GM20431 (cell line): ENCODE measurements around the gene MACROD2.

ENCODE experiments used
- in situ Hi-C: fragments of 300-500 bp; cut with MseI, MboI; formaldehyde crosslinking; loops from one replicate; pipeline ENCODE4 v1.15.0; 2020; ENCODE audit warnings: low sequenced_read_pairs; ENCODE audit not compliant: unreplicated experiment

Gene MACROD2

DNA sequence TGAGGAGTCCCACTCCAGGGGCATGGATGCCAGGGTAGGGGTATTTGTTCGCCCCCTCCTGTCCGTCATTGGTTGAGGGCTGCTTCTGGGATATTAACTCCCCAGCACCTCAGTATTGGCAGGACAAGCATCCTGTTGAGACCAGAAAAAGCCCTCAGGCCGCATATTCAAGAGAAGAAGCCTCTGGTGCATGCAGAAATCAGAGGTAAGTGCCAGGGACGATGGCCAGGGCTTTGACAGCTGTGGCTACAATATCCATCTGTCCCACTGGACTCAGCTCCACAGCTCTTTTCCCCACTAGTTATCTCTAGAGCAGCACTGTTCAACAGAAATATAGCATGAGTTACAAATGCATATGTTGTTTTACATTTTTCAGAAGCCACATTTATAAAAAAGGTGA, 1926.6 kb downstream of the MACROD2 start:
- in situ Hi-C loops = no loop called here

DNA sequence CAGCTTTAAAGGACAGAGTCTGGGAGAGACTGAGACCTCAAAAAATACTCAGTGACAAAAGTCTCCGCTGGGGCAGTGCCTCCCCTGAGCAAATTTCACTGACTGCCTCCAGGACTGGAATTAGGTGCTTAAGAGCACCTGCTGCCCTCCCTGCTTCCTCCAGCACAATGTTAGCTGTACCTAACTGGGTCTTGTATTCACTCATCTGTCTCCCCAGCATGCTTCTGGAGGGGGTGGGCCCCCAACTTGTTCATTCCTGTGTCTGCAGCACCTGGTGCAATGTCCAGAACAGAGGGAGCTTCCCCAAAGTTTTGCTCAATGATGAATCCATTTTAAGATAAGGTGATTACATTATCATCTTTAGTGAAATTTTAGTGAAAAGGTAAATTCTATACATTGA, 1927.2 kb downstream of the MACROD2 start:
- in situ Hi-C loops = no loop called here

DNA sequence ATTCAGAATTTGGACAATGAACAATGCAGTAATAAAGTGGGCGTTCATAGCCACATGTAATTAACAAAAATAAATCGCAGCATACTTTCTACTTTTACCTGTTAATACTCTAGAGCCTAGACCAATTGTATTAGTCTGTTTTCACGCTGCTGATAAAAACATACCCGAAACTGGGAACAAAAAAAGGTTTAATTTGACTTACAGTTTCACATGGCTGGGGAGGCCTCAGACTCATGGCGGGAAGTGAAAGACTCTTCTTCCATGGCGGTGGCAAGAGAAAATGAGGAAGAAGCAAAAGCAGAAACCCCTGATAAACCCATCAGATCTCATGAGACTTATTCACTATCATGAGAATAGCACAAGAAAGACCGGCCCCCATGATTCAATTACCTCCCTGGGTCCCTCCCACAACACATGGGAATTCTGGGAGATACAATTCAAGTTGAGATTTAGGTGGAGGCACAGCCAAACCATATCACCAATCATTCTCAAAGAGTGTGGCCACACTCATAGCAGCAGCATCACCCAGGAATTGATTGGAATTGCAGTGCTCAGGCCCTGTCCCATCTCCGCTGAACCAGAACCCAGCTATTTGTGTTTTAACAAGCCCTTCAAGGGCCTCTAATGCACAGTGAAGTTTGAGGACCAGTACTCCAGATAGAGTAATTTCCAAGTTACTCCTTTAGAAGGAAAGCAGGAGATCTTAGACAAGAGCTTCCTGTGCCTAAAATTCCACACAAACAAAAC, 1927.9 kb downstream of the MACROD2 start:
- in situ Hi-C loops = no loop called here

DNA sequence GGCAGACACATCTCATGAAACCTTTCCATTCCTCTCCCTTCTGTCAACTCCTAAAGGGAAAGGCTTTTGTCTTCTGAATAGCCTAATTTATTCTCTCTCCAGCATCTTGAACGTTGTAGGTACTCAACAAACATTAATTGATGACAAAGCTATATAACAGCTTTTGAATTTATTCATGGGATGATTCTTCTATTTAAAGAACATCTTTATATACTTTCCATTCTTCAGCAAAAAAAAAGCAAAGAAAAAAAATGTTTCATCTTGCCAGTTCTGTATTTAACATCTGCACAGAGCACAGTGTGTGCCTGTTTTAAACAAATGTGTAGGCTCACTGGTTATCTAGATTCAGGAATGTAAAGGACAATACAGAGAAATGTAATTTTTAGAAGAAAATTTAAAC, 1929.2 kb downstream of the MACROD2 start:
- in situ Hi-C loops = no loop called here

DNA sequence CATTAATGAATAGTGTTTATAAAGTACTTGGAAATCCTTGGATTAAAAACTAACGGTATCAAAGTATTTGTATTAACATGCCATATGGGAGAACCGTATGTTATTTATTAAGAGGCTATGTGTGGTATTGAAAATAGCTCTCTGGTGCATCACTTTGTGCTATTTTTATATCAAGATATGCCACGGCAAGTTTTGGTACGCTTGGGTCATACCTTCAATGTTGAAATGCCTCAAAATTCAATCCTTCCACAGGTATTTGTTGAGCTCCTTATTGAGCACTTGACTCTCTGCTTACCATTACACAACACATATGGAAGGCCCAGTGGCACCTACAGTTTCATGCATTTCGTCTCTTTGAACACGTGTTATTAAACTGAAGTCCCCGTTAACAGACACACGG, 1930.1 kb downstream of the MACROD2 start:
- in situ Hi-C loops = no loop called here

DNA sequence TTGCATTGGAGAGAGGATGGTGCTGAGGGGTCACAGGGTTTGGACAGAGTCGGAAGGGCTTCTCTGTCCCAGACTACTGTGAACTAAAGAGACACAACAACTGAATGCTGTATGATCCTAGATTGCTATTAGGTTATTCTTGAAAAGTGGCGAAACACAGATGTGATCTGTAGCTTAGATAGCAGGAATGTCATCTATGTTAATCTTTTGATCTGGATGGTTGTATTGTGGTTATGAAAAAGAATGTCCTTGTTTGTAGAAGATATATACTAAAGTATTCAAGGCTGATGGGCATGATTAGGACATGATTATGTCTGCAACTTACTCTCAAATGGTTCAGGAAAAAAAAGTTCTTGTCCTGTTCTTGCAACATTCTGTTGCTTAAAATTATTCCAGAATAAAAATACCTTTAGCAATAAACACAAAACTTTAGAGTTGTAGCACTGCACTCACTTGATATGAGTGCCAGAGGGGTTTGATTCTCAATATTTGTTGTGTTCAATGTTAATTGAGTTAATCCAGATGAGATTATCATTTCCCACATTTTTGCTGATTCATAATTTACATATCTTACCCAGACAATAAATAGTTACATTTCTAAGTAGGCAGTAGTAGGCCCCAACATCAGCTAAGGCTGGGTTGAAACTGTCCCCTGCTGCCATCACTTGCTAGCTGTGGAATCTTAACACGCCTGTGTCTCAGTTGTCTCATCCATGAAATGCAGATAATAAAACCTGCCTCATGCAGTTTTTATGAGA, 1932.8 kb downstream of the MACROD2 start:
- in situ Hi-C loops = no loop called here

DNA sequence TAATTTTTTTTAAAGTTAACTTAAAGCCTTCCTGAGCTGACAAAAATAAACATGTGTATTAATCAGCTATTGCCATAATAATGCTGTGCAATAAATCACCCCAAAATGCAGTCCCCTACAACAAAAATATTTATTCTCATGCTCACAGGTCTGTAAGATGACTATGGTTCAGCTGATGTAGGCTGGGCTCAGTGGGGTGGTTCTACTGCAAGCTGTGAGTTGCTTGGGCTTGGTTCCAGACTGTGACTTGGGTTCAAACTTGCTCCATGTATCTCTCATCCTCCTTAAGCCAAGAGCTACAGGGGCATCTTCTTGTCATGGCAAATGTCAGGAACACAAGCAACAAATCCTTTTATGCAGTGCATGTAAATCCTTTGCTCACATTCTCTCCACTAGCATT, 1933.6 kb downstream of the MACROD2 start:
- in situ Hi-C loops = no loop called here

DNA sequence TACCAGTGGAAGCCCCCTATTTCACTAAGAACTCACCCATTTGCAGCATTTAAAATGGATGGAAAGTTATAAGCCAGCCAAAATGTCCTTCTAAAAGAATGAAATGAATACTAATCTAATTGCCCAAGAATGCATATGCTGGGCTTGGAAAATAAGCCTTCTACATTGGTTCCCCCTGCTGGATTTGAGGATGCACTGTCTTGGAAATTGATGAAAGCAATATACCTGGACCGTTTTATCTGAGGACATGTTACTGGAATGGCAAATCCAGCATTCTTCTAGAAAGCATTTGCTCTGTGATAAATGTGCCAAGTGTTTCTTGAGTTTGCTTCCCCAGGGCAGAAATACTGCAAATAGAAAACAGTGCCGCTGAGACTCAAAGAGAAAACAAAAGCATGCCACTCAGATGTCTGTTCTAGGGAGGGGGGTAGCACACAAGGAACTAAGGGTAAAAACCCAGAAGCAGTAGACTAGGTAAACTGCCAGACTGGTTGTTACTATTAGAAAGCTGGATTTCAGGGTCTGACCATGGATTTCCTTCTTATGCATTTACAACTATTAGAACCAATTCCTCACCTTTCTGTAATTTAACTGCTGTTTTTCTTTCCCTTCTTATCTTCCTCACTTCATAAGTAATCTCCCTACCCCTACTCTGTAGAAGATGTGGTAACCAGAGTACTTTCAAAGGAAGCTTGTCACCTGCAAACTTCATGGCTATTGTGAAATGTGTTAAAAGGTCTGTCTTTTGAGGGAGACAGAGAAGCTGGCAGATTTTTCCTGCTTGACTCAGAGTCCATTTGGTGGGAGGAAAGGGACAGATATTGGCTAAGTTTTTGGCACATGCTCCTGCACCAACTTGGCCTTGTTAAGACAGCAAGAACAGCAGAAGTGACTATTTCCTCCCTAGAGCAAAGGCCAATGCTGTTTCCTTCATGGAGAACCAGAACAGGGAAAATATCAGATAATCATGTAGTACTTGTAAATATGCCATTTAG, 1935.3 kb downstream of the MACROD2 start:
- in situ Hi-C loops = no loop called here

DNA sequence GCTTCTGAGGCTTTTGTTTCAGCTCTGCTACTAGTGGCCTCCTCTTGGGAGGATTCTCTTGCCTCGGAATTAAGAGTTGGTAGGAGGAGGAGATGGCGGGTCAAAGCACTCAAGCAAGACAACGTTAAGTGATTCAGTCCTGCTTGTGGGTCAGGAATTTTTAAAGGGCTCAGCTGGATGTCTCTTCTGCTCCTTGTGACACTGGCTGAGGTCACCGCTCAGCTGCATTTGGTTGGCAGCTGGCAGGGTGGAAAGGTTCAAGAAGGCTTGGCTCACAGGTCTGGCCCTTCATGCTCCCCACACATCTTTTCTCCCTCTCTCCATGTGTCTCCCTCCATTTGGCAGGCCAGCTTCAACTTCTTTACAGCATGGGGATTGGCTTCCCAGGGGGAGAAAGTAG, 1936.6 kb downstream of the MACROD2 start:
- in situ Hi-C loops = no loop called here

DNA sequence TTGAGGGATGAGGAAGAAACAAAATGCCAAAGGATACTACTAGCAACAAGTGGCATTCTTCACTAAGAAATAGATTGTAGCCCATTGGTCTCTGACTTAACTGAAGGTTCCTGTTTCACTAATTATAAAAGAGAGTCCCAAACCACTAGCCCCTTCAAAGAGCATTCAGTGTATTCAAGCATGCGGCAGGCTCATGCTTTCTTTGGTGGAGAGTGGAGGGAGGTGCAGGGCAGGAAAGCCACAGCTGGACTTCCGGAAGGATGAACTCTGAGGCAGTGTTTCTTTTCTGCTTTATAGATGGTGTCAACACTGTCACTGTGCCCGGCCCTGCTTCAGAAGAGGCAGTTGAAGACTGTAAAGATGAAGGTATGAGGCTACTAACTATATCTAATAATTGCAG, 1941.9 kb downstream of the MACROD2 start:
- in situ Hi-C loops = no loop called here

DNA sequence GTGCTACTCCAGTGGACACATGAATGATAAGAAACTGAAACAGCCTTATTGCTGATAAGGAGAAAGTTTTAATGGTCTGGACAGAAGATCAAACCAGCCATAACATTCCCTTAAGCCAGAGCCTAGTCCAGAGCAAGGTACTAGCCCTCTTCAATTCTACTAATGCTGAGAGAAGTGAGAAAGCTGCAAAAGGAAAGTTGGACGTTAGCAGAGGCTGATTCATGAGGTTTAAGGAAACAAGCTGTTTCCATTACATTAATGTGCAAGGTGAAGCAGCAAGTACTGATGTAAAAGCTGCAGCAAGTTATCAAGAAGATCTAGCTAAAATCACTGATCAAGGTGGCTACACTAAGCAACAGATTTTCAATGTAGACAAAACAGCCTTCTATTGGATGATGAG, 1943.5 kb downstream of the MACROD2 start:
- in situ Hi-C loops = no loop called here

DNA sequence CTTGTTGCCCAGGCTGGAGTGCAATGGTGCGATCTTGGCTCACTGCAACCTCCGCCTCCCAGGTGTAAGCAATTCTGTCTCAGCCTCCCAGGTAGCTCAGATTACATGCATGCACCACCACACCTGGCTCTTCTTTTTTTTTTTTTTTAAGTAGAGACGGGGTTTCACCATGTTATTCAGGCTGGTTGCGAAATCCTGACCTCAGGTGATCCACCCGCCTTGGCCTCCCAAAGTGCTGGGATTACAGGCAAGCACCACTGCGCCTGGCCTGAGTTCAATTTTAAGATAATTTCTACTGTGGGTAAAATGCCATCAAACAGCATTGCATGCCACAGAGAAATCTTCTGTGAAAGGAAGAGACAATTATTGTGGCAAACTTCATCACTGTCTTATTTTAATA, 1944.8 kb downstream of the MACROD2 start:
- in situ Hi-C loops = no loop called here

DNA sequence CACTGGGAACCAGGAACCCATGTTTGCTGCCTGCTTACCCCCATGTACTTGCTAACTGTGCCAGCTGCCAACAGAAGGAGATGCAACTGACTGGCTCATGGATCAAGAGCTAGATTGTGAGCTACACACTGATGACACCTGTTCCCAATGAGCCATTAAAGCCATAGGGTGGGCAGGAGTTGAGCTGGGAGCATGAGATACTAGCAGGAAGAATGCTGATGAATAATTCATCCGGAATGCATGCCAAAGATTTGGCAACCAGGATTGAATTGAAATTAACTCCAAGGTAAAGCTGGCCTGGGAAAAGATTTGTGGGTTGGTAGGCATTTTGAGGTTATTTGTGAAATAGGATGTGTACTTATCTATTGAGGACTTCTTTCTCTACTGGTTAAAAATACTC, 1946.8 kb downstream of the MACROD2 start:
- in situ Hi-C loops = no loop called here

DNA sequence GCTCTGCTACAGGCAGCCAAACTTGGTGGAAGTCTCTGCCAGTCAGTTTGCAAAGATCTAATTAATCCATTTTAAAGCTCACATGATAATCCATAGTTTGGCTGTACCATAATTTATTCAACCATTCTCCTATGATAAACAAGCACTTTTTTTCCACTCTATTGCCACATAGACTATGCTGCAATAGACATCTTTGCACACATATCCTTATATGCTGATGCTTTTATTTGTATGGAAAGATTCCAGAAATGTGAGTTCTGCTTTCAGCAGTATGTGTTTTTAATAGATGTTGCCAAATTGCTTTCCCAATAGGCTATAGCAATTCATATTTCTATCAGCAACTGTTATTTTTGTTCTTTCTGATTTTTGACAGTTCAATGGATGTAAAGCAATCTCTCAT, 1950.0 kb downstream of the MACROD2 start:
- in situ Hi-C loops = no loop called here

DNA sequence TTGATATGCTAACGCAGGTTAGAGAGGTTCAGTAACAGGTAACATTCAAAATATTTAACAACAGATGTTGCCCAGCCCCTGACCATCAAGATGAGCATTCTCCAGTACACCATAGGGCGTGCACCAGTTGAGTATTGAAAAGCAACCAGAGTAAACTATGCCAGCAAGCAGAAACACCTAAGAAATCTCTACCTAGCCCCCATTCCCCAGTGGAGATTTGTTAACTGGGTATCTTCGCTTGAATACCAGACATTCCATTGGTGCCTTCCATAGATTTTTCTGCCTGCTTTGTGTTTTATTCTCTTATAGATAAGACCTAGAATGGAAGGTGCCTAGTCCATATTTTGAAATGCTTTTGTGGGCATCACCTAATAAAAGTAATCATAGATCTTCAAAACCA, 1954.1 kb downstream of the MACROD2 start:
- in situ Hi-C loops = no loop called here

DNA sequence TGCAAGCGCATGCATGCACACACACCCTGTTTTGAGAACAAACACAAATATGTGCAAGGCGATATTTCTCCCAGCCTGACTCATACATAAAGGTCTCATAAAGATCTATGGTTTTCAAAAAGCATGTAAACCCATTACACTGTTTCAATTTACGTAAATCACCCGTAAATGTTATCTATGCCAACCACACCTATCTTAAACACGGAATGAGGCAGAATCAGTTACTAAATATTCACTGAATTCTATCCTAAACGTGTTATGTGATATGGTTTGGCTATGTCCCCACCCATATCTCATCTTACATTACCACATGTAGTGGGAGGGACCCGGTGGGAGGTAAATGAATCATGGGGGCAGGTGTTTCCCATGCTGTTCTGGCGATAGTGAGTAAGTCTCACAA, 1956.3 kb downstream of the MACROD2 start:
- in situ Hi-C loops = no loop called here

DNA sequence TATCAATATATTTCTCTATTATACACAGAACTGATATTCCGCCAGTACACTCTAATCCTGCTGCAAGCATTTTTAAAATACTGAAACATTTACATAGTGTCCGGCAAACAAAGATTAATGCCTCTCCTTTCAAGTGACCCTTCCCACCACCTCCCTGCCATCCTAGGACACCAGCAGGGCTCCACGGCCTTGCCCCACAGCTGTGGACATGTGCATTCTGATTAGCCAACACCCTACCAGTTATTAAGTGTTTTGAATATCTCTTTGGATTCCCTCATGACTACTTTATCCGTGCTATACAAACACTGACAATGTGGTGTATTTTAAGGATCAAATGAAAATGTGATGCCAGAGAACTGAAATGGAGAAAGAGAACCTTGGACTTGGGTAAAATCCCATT, 1962.8 kb downstream of the MACROD2 start:
- in situ Hi-C loops = no loop called here

DNA sequence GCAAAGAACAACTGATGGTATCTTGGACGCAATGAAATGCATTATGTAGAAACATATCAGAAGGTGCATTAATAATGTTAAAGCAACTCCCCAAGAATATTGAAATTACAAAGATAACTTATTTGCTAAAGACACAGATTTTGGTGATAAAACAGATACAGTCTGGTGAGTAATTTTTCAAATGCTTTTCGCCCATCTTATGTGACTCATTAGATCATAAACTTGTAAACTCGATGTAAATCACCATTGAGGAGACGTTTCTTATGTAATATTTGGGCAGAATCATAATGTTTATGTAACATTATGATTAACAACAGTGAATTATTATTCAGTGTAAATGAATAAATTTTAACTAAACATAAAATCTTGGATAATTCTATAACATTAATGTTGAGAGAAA, 1969.8 kb downstream of the MACROD2 start:
- in situ Hi-C loops = no loop called here

DNA sequence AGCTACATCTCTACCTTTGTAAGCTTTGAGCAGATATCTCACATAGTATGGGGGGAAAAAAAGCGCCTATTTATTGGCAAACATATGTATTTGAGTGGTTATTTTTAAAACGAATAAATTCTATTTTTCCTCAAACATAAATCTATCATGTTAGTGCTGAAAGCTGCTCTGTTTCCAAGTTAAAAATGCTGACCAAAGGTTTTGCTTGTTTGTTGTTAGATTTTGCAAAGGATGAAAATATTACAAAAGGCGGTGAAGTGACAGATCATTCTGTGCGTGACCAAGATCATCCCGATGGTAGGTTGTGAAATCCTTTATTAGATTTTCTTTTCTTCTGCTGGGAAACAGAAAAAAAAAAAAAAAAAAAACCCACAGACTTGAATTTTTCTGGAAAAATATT, 1972.0 kb downstream of the MACROD2 start:
- in situ Hi-C loops = no loop called here

DNA sequence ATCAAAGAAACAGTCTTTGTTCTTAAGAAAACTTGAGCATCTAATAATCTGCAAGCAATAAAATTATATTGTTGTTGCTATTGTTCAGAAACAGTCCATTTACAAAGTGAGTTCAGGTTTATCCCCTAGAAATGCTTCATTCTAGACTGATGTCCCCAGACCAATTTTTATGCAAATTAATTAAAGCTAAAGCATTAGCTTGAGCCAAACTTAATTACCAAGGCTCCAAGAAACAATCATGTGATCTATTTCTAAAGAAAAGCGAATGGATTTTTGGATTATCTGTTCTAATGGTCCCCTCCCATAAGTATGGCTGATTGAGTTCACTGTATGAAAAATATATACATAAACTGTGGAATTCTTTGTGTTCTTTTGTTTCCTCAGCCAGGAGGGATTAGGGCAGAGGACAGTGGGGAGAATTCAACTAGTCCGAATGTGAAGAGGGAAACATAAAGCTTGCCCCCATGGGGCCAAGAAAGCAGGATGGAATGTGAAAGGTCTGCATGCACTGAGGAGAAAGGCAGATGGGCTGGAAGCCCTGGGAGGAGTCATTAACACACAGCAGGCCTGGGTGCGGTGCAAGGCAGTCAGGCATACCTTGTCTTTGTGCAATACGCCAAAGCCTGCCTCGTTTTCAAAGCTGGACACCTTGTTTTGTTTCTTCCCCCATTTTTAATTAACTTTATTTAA, 1980.9 kb downstream of the MACROD2 start:
- in situ Hi-C loops = no loop called here
